Measurements from ENCODE around the gene VIT.

GRCh38 chr2:36831185-36831584, 134.7 kb downstream of the VIT start:
- TF ChIP-seq CTCF (IDR thresholded peaks at IDR 0.05) (no peak), POLR2A (IDR thresholded peaks at IDR 0.05) (no peak), EP300 (IDR thresholded peaks at IDR 0.05) (no peak), POLR2AphosphoS5 (IDR thresholded peaks at IDR 0.05) (no peak)
